HepG2 (cell line): ENCODE results near the gene NEK3. TPM values are rescaled to one million over a fixed set of nuclear protein-coding genes. Genes with fewer than 3 reads are reported as not detected.

Experiments
- GLI4 ChIP-seq: sonication (generic); formaldehyde crosslinking; IDR thresholded peaks from 2 replicates; pipeline ENCODE4 v1.5.1; 2020; ENCODE audit warnings: missing genetic modification reagents, mild to moderate bottlenecking, moderate library complexity, borderline replicate concordance
- HNF1B ChIP-seq: sonication (generic); formaldehyde crosslinking; IDR thresholded peaks from 2 replicates; pipeline ENCODE4 v1.5.1; 2020; ENCODE audit warnings: mild to moderate bottlenecking, moderate library complexity, missing genetic modification reagents
- HNF4A ChIP-seq: sonication (generic); formaldehyde crosslinking; IDR thresholded peaks from 2 replicates; pipeline ENCODE4 v1.4.0; 2020; ENCODE audit warnings: missing genetic modification reagents
- KIAA2018 ChIP-seq: sonication (generic); formaldehyde crosslinking; IDR thresholded peaks from 2 replicates; pipeline ENCODE4 v1.5.0; 2020; ENCODE audit warnings: mild to moderate bottlenecking, missing genetic modification reagents, borderline replicate concordance
- KLF6 ChIP-seq: IDR thresholded peaks from 2 replicates; pipeline ENCODE4 v1.8.0; 2016; ENCODE audit warnings: missing biosample characterization, missing genetic modification reagents
- MYC ChIP-seq: sonication (generic); formaldehyde crosslinking; IDR thresholded peaks from 2 replicates; pipeline ENCODE4 v1.9.0; 2021; ENCODE audit warnings: missing genetic modification reagents, borderline replicate concordance
- POLR2A ChIP-seq, 2 experiments: IDR thresholded peaks; 2 replicates each; pipeline ENCODE4 v1.6.1; 2011; ENCODE audit warnings: low read depth in 2 of 2, low read length in 2 of 2, mild to moderate bottlenecking in 1 of 2, moderate library complexity in 1 of 2; ENCODE audit not compliant: insufficient read depth in 1 of 2
- SMARCC2 ChIP-seq: fragments of 450-650 bp; IDR thresholded peaks from 2 replicates; pipeline ENCODE4 v1.6.1; 2017; ENCODE audit warnings: antibody characterized with exemption, mild to moderate bottlenecking
- ZBTB26 ChIP-seq: IDR thresholded peaks from 2 replicates; pipeline ENCODE4 v1.6.1; 2016; ENCODE audit warnings: missing compliant biosample characterization, missing genetic modification reagents, borderline replicate concordance
- ZFP1 ChIP-seq: IDR thresholded peaks from 2 replicates; pipeline ENCODE4 v1.6.1; 2016
- ZNF446 ChIP-seq: sonication (generic); formaldehyde crosslinking; IDR thresholded peaks from 2 replicates; pipeline ENCODE4 v1.5.0; 2020; ENCODE audit warnings: mild to moderate bottlenecking, missing genetic modification reagents
- ZNF512 ChIP-seq: sonication (generic); formaldehyde crosslinking; IDR thresholded peaks from 2 replicates; pipeline ENCODE4 v1.4.0; 2020; ENCODE audit warnings: mild to moderate bottlenecking, missing genetic modification reagents
- ZNF850 ChIP-seq: sonication (generic); formaldehyde crosslinking; conservative IDR thresholded peaks from 2 replicates; pipeline ENCODE4 v1.9.0; 2021; ENCODE audit warnings: mild to moderate bottlenecking, missing genetic modification reagents
- ZSCAN5A ChIP-seq: sonication (generic); formaldehyde crosslinking; IDR thresholded peaks from 2 replicates; pipeline ENCODE4 v1.8.0; 2022; ENCODE audit warnings: mild to moderate bottlenecking, missing genetic modification reagents, borderline replicate concordance
- polyA plus RNA-seq, 8 experiments: library from polyadenylated mRNA; depleted of rRNA in 3 of 8; stranded (reverse) in 7 of 8; unstranded in 1 of 8; fragments of >200 nt; fragmentation: Illumina TruSeq in 4 of 8; extraction: Trizol in 4 of 8; gene quantifications; 2 replicates each; pipeline versions ENCODE4 v1.2.1 to v1.2.3, GENCODE V29; 2011 to 2016; ENCODE audit warnings: low read depth in 4 of 8, missing spikeins in 1 of 8, mixed read lengths in 1 of 8; ENCODE audit not compliant: insufficient read depth in 1 of 8
- total RNA-seq, 5 experiments: library from RNA; depleted of rRNA; stranded (reverse); fragments of >200 nt; fragmentation: Illumina TruSeq; extraction: Trizol; gene quantifications; 2 replicates each; pipeline ENCODE4 v1.2.3, GENCODE V29; 2016; ENCODE audit warnings: low read depth in 1 of 5

NEK3 gene
- total and polyA plus RNA-seq, 2 of the 13 experiments (the other 11 are each of a cell fraction or from before 2014, with no cell fraction given): 36.7 to 68.2 TPM

- TF ChIP-seq ZNF512 (CRISPR knock-in tag) (peak; percentile 54; the same call in 1 of the 2 replicates), HNF1B (CRISPR knock-in tag) (peak; percentile 86), ZSCAN5A (CRISPR knock-in tag) (peak; percentile 90; the same call in 1 of the 2 replicates), ZFP1 (CRISPR knock-in tag) (peak; percentile 88; the same call in 1 of the 2 replicates), ZNF850 (0 out of 2 replicates have a peak, but pooled peaks have one; percentile 44), KLF6 (peak; percentile 84; the same call in 1 of the 2 replicates), ZNF446 (CRISPR knock-in tag) (no peak), MYC (peak; percentile 82), GLI4 (CRISPR knock-in tag) (0 out of 2 replicates have a peak, but pooled peaks have one; percentile 66), HNF4A (CRISPR knock-in tag) (peak; percentile 19; the same call in 1 of the 2 replicates), POLR2A (IDR thresholded peaks at IDR 0.05; ENCODE audit: insufficient read depth in 1 of 2, low read depth in 2 of 2, low read length in 2 of 2) (peak; percentile 85 to 95), ZBTB26 (CRISPR knock-in tag) (peak; percentile 83), KIAA2018 (CRISPR knock-in tag) (0 out of 2 replicates have a peak, but pooled peaks have one; percentile 75), SMARCC2 (no peak)
Observed at GRCh38 chr13:52194184-52194868, 34.9 kb upstream of the NEK3 start (continued).
